ENCODE measurements around the gene CHRNA1. TPM values are rescaled to one million over a fixed set of nuclear protein-coding genes. Genes with fewer than 3 reads are reported as not detected.
A peak's percentile ranks its signal among the peaks of the same experiment; 100 is the strongest.

The CHRNA1 gene
- total RNA-seq, 1 experiment from 2014 or later: 0.66 TPM

DNA sequence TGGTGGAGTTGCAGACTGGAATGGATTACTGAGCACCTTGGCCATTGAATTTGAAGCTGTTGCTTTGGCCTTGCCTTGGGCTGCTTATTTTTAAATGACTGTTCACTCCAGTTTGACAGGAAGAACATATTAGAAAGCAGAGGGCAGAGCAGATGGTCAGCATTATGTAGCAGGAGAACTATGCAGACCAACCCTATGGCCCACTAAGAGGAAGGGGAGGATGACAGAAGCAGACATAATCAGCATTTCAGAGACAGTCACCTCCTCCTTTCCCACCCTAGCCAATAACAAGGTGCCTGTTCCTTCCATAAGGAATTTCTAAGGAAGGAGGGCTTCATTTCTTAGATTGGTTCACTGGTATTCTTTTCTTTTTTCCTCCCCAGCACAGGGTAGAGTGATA, 2.4 kb downstream of the CHRNA1 start:
- DNase-seq (ENCODE audit: low read depth): no peak

DNA sequence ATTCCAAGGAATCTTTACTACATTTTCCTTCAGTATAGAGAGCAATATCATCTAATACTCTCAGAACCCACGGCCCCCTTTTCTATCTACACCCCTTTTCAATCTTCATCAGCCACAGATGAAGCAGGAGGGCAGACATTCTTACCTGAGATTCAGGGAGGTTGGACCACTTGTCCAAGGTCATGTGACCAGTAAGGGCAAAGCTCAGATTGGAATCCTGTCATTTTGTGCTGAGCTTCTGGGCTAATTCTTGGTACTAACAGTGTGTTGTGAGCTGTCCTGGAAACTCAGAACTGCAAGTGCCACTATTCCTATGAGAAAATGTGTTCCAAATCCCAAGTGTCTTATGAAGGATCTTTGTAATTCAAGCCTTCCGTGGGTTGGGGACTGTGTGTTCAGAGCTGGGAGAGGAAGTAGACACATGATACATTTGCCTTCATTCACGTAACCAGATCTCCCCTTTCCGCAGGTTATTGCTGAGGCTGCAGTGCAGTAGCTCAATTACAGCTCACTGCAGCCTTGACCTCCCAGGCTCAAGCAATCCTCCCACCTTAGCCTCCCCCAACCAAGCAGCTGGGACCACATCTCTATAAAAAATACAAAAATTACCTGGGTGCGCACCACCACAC, 3.3 kb downstream of the CHRNA1 start:
- DNase-seq (ENCODE audit: low read depth): no peak

- DNase-seq (ENCODE audit: low read depth): no peak
These were observed 4.7 kb downstream of the CHRNA1 start for GRCh38 chr2:174759381-174760065.

GRCh38 chr2:174756743-174757142, 7.5 kb downstream of the CHRNA1 start:
- no peak for DNase-seq (ENCODE audit: low read depth)

- no peak for DNase-seq (ENCODE audit: low read depth)
These were observed 11.1 kb downstream of the CHRNA1 start for GRCh38 chr2:174753038-174753633.

DNA sequence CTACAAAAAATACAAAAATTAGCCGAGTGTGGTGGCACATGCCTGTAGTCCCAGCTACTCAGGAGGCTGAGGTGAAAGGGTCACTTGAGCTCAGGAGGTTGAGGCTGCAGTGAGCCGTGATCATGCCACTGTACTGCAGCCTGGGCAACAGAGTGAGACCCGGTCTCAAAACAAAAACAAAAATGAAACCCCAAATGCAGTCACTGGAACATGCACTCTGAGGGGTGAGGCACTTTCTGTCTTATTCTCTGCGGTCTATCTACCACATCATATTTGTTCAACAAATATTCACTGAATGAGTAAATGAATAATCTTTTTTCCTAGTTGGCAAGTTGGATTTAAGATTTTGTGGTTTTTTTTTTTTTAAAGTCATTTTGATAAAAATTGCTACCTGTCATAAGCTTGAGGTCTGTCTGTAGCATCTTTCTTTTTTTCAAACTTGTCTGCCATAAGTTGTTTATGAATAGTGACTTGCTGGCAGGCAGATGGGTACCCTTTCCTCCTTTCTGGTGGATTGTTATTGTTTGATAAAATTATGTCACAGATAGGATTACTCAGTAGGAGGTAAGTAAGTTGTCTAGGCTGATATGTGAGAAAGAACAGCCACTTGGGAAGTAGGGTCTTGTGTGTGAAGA, 11.8 kb downstream of the CHRNA1 start:
- no peak for DNase-seq (ENCODE audit: low read depth)

DNA sequence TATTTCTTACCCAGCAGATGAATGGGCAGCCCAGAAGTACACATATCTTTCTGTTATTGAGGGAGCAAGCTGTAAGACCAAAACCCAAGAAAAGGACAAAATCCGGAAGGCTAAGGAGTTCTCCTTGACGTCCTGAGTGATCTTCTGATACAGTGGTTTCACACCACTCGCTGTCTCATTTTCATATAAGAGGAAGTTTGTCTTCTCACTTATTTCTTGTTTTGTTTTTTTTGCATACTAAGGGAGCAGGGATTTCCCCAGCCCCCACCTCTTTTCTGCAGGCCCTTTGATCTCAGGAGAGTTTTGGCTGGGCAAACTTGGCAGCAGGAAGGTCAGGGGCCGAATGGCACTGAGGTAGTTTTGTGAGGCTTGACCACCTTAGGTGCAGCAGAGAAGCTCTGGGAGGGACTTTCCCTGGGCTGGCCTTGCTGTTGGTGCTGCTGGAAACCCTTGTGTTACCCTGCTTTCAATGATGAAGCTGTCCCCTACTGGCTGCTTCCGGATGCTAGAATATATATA, 13.3 kb downstream of the CHRNA1 start:
- DNase-seq (ENCODE audit: low read depth): no peak

GRCh38 chr2:174749793-174750192, 14.5 kb downstream of the CHRNA1 start:
- no peak for DNase-seq (ENCODE audit: low read depth)

DNA sequence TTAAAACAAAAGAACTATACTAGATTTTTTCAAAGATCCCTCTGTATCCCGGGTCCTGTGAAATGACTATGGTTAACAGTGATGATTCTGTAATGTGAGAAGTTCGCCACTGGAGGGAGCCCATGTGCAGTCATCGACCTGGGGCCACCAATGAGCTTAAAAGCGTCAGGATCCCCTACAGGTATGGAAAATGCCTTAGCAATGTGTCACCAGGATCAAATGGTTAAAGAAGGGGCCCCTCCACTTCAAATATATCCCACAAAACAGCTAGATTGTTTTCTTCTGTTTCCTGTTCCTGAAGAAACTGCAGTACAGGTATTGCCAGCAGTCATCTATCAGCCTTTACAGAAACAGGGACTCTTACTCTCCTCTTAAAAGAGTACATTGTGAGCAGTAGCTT, 15.3 kb downstream of the CHRNA1 start:
- peak; percentile 54 for DNase-seq (ENCODE audit: low read depth)

GRCh38 chr2:174745142-174745541, 19.1 kb downstream of the CHRNA1 start:
- no peak for DNase-seq (ENCODE audit: low read depth)

GRCh38 chr2:174744111-174744510, 20.2 kb downstream of the CHRNA1 start:
- DNase-seq (ENCODE audit: low read depth): no peak

DNA sequence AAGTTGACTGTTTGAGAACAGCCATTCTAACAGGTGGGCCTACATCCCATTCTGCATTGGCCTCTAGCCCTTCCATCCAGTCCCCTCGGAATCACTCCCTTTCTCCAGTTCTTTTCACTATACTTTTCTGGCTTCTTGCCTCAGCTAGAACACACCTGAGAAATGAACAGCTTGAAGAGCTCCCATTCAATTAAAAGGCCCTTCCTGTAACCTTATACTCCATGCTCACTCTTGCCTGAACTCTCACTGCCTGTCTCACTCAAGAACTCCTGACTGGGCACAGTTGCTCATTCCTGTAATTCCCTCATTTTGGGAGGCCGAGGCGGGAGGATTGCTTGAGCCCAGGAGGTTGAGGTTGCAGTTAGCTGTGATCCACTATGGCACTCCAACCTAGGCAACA, 23.6 kb downstream of the CHRNA1 start:
- DNase-seq (ENCODE audit: low read depth): no peak

DNA sequence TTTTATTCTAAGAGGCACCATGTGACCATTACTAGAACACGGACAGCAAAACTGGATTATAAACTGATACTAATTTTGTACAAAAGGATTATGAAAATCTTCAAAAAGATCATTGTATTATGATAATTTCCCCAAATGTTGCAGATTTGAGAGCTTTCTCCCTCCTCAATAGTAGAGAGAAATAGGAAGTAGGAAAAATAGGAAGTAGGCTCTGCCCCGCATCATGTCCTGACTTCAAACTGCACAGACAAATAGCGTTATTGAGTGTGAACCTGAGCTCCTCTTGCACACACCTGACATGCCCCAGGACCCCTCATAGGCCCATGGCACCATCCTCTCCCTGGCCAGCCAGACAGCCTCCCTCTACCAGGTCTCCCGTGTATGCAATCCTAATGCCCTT, 25.4 kb downstream of the CHRNA1 start:
- no peak for DNase-seq (ENCODE audit: low read depth)

GRCh38 chr2:174731546-174731945, 32.7 kb downstream of the CHRNA1 start:
- DNase-seq (ENCODE audit: low read depth): no peak

- no peak for DNase-seq (ENCODE audit: low read depth)
These were observed 33.6 kb downstream of the CHRNA1 start for GRCh38 chr2:174730698-174731018.

DNA sequence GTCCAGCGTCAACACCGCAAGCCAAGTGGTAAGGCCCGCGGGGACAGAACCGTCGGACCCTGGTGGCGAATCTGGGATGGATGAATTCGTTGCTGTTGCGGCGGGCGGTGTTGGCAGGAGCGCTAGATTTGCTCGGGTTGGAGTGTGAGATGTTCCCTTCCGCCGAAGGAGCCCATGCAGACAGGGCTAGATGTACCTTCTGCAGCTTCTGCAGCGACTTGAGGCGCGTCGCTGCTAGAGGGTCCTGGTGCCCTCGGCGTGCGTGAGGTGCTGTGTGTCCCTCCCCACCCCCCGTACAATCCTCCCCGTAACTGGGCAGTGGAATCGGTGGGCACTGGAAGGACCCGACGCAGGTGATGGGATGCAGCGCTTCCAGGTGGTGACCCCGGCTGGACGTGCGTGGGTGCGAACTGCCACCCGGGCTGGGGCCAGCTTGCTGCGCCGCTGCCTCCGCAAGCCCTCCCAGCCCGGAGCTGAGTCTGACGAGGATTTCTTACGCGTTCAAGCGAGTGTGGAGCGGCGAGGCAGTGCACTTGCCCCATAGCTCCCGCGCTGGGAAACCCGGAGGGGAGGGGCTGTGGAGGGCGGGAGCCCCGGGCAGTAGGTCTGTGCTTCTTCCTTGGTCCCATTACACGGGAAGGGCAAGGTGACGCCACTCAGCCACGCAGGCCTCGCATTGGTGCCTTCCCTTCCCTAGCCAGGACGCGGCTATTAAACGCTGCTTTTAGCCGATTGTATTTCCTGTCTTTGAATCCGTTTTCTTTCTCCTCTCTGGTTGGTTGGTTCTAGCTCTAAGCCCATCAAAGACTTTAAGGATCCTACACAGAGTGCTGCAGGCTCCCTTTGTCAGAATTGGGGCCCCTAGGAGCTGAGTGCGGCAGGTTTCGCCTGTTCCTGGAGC, 34.2 kb downstream of the CHRNA1 start:
- DNase-seq (ENCODE audit: low read depth): no peak

DNA sequence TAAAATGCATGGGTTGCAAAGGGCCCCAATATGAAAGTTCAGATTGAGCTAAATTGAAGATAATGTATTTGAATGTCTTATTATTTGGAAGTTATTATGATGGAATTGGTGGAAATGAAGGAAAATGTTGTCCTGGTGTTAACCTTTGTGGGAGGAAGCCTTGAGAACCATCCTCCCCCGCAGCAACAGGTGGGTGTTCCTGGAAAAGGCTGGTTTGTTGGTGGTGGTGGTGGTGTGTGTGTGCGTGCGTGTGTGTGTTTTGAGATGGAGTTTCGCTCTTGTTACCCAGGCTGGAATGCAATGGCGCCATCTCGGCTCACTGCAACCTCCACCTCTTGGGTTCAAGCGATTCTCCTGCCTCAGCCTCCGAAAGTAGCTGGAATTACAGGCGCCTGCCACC, 36.2 kb downstream of the CHRNA1 start:
- no peak for DNase-seq (ENCODE audit: low read depth)

DNA sequence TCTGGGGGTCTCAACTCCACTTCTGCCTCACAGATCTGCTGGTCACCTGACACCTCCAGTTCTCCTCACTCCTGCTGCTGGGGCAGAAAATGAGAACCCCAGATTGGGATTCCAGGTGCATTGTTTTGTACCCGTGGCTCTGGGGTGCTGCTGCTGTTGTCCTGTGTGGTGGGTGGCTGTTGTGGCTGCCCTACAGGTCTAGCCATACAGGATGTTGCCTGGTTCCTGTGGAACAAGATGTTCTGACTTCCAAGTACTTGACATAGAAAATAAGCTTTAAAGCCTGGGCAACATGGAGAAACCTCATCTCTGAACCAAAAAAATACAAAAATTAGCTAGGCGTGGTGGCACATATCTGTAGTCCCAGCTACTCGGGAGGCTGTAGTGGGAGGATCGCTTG, 38.1 kb downstream of the CHRNA1 start:
- DNase-seq (ENCODE audit: low read depth): no peak

GRCh38 chr2:174722942-174723592, 41.2 kb downstream of the CHRNA1 start:
- DNase-seq (ENCODE audit: low read depth): no peak

- no peak for DNase-seq (ENCODE audit: low read depth)
These were observed 45.3 kb downstream of the CHRNA1 start for GRCh38 chr2:174719016-174719415.

DNA sequence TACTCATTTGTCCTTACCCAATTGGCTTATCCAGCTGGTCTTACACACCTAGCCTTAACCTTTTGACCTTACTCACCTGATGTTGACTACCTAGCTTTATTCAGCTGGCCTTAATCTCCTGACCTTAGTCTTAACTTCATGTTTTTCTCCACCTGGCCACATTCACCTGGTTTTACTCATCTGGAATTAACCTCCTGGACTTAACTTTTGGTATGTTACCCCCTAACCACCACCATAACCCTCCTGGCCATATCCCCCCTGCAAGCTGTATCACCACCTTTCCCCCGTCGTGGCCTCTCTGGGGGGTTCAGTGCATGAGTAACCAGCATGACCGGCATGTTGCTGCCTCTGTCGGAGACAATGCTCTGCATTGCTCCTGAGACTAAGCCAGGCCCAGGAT, 45.7 kb downstream of the CHRNA1 start:
- DNase-seq (ENCODE audit: low read depth): no peak

Measured in HT1080 (cell line).